ENCODE results near the gene ALDH9A1.
"Not testable (repeated sequence)": the region's sequence is repeated elsewhere in the genome, so short reads cannot be mapped to it uniquely, and the experiment has no call there.

Gene ALDH9A1

GRCh38 chr1:165697881-165698760, at the start of gene ALDH9A1:
TSS of gene ALDH9A1 (minus strand) at chr1:165698562. CDS start at chr1:165698558, 4 bp downstream.
- peak; percentile 83 for DNase-seq

GRCh38 chr1:165747632-165748447, 49.5 kb upstream of the ALDH9A1 start:
- DNase-seq: no peak

GRCh38 chr1:165744913-165745312, 46.6 kb upstream of the ALDH9A1 start:
- DNase-seq: not testable (repeated sequence)

- no peak for DNase-seq
These were observed 43.8 kb upstream of the ALDH9A1 start for GRCh38 chr1:165742194-165742593.

- no peak for DNase-seq
These were observed 40.4 kb upstream of the ALDH9A1 start for GRCh38 chr1:165738794-165739193.

GRCh38 chr1:165737196-165737595, 38.8 kb upstream of the ALDH9A1 start:
- DNase-seq: no peak

- DNase-seq: no peak
These were observed 36.5 kb upstream of the ALDH9A1 start for GRCh38 chr1:165734906-165735305.

- DNase-seq: no peak
These were observed 28.5 kb upstream of the ALDH9A1 start for GRCh38 chr1:165726841-165727240.

- DNase-seq: no peak
These were observed 27.8 kb upstream of the ALDH9A1 start for GRCh38 chr1:165726169-165726568.

GRCh38 chr1:165717918-165718515, 19.7 kb upstream of the ALDH9A1 start:
- no peak for DNase-seq

- DNase-seq: not testable (repeated sequence)
These were observed 18.1 kb upstream of the ALDH9A1 start for GRCh38 chr1:165716265-165717051.

GRCh38 chr1:165712764-165713163, 14.4 kb upstream of the ALDH9A1 start:
- DNase-seq: no peak

- DNase-seq: no peak
These were observed 9.8 kb upstream of the ALDH9A1 start for GRCh38 chr1:165707984-165708706.

- DNase-seq: no peak
These were observed 5.3 kb upstream of the ALDH9A1 start for GRCh38 chr1:165703648-165704047.

- not testable (repeated sequence) for DNase-seq
These were observed 3.6 kb upstream of the ALDH9A1 start for GRCh38 chr1:165701922-165702321.

- no peak for DNase-seq
These were observed 1.2 kb upstream of the ALDH9A1 start for GRCh38 chr1:165699577-165699976.

- DNase-seq: no peak
These were observed 345 bp upstream of the ALDH9A1 start for GRCh38 chr1:165698761-165699052.

GRCh38 chr1:165697491-165697880, 876 bp downstream of the ALDH9A1 start:
- no peak for DNase-seq

- DNase-seq: no peak
These were observed 1.7 kb downstream of the ALDH9A1 start for GRCh38 chr1:165696625-165697100.

GRCh38 chr1:165695031-165695430, 3.3 kb downstream of the ALDH9A1 start:
- DNase-seq: no peak

- DNase-seq: no peak
These were observed 10.3 kb downstream of the ALDH9A1 start for GRCh38 chr1:165688046-165688445.

GRCh38 chr1:165686971-165687433, 11.4 kb downstream of the ALDH9A1 start:
- no peak for DNase-seq
